GM21515 (cell line): ENCODE measurements around the gene GYPA.
"Not testable (repeated sequence)": the region's sequence is repeated elsewhere in the genome, so short reads cannot be mapped to it uniquely, and the experiment has no call there.

Experiments used
- ATAC-seq: cut with Tn5 transposase; IDR thresholded peaks from one replicate; pipeline ENCODE4 v1.9.1; 2021; ENCODE audit not compliant: unreplicated experiment

The GYPA gene

DNA sequence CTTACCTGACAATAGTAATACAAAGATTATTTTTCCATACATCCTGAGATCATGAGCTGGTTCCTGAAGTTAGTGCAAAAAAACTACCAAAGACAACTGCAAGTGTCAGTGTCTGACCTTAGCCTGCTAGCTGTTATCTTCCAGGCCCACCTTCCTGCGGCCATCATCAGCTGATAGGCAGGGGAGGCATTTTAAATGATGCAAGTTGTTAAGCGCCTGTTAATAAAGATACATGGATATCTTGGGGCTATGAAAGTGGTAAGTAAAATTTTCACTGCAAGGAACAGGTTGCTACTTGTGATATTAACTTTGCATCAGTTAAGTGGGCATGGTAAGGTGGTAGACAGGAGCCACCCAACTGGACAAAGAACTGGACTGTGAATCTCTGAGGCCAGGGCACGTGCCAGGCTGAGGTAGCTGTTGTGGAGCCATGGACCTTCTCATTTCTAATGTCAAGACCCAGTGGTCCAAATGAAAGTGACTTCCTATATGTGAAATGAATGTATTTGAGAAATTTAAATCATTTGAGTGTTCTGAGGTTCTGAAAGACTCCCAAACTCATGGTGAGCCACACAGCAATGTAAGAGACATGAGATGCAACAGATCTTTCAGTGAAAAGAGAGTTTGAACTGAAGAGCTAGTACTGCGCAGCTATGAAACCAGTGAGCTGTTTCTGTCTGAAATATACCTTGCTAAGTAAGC, at the start of gene GYPA:
GYPA (minus strand) TSS at position 125 of the 702 bp plus-strand sequence; CDS start at position 42, 83 bp downstream.
- not testable (repeated sequence) for ATAC-seq

- no peak for ATAC-seq
Measured at GRCh38 chr4:144190009-144190408, 49.5 kb upstream of the GYPA start.

- ATAC-seq, result no peak
Measured at GRCh38 chr4:144189121-144189520, 48.6 kb upstream of the GYPA start.

DNA sequence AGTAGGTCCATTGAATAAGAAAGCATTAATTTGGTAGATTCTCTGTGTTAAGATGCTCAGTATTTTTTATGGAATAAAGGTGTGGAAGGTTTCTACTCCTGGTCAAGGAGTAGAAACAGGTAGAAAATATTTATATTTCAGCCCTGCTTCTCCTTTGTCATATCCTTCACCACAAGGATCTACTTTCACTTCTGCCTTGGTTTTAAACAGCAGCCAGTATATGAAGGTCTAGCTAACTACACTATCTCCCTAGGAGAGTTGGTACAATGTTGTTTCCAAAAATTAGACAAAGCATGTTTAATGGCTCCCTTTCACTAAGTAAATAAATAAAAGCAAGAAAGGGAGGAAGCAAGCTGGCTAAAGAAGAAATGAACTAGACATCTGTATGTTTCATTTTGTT, 44.6 kb upstream of the GYPA start:
- no peak for ATAC-seq

GRCh38 chr4:144183165-144183564, 42.6 kb upstream of the GYPA start:
- ATAC-seq, result no peak

DNA sequence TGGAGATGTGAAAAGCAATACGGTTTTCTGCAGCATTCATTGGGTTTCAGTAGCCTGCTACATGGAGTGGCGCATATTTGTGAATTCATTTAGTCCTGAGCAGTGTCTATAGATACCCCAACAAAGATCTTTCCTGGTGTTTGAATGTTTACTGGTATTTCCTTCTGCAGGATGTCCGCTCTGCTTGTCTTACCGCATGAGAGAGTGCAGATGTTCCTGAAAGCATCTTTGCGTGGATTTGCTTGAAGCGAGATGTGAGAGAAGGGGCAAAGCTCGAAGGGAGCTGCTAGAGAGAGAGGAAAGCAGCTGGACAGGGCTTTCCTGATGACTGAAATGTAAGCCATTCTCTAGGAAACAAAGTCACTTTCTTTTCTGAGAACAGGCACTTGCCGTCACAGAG, 40.9 kb upstream of the GYPA start:
- peak; percentile 45 for ATAC-seq

DNA sequence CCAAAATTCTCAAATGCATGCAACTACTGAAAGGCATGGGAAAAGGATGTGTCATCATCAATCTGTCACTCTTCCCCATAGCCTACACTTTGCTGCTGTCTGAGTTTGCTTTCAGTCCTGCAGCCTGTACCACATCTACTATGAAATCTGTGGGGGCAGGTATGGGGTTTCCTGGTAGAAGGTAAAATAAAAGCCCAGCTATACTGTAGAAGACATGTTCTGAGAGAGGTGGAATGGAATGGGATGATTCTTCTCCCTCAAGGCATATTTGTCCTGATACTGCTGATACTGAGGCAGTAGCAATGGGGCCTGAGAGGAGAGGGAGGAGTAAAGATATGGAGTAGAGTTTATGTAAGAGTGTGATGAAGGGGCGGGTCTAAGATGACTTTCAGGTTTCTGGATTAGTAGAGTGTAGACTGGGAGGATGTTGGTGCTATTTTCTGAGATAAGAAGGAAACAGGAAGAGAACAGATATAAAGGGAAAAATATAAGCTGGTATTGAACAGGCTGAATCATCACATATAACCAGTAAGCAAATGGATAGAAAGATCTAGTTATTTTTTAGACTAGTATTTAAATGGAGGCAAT, 38.7 kb upstream of the GYPA start:
- no peak for ATAC-seq

DNA sequence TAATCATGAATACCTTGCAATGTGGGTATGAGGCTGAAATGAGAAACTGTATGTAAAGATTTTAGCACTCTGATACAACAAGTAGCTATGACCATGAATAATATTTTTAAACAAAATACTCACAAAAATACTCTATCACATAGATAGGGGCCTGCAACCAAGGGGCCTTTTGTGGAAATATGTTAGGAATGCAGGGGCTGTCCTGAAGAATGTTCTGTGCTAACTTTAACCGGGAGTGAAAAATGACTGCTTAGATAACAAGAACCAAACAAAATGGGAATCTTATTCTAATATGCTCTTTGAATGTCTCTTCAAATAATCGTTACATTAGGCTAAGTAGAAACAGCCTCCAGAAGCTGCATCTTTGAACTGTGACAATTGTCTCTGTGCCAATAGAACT, 37.9 kb upstream of the GYPA start:
- no peak for ATAC-seq

GRCh38 chr4:144176476-144176875, 36.0 kb upstream of the GYPA start:
- ATAC-seq, result no peak

GRCh38 chr4:144174401-144175067, 34.0 kb upstream of the GYPA start:
- ATAC-seq, result peak; percentile 68

- ATAC-seq, result no peak
Measured at GRCh38 chr4:144171697-144172096, 31.2 kb upstream of the GYPA start.

GRCh38 chr4:144169211-144169610, 28.7 kb upstream of the GYPA start:
- ATAC-seq, result no peak

- ATAC-seq, result no peak
Measured at GRCh38 chr4:144154044-144154443, 13.5 kb upstream of the GYPA start.

- peak; percentile 86 for ATAC-seq
Measured at GRCh38 chr4:144142690-144143326, 2.3 kb upstream of the GYPA start.

DNA sequence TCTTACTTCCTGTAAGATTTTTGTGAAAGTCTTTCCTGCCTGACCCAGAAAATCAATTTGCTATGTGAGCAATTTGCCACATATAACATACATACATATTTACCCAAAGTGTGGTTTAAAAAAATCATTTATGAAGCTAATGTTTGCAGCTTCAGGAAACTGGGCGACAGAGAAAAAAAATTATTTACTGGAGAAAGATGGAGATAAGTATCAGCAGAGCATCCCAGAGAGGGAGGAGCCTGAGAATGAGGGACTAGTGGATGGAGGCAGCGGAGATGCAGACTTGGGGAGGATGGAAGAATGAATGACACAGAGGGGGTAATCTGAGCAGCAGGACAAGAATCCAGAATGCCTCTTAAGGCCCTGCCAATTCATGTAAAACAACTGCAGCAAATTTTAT, 975 bp upstream of the GYPA start:
- no peak for ATAC-seq

DNA sequence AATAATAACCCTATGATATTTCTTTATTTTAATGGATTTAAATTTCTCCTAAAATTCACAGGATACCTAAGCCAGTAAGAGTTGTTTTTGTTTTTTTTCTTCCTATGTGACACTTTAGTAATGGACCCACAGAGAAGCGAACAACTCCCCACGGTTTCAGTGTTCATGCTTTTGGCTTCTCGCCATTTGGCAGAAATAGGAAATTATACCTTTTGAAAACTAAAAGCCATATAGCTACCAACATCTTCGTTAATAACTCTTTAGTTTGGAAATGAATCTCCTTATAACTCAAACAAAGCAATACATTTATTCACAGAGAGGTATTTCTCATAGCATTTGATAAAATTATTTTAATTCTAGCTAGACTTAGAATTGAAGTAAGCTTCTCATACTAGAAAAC, 527 bp downstream of the GYPA start:
- ATAC-seq, result not testable (repeated sequence)

GRCh38 chr4:144139547-144139946, 971 bp downstream of the GYPA start:
- ATAC-seq, result not testable (repeated sequence)

DNA sequence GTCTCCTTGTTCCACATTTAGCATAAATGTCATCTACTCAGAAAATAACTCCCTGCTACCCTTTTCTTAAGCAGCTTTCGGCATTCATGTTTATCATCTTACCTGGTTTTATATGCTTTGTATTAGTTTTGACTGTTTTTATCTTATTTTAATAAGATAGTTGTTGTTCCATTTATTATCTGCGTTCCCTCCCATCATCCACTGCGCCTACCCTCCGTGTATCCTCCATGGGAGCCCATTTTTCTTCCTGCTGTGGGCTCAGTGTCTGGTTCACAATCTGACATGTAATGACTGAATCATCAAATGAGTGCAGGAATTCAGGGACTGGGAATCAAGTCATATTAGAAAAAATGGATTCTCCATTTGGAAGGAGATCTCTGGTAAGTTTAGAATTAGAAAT, 2.3 kb downstream of the GYPA start:
- ATAC-seq, result not testable (repeated sequence)

DNA sequence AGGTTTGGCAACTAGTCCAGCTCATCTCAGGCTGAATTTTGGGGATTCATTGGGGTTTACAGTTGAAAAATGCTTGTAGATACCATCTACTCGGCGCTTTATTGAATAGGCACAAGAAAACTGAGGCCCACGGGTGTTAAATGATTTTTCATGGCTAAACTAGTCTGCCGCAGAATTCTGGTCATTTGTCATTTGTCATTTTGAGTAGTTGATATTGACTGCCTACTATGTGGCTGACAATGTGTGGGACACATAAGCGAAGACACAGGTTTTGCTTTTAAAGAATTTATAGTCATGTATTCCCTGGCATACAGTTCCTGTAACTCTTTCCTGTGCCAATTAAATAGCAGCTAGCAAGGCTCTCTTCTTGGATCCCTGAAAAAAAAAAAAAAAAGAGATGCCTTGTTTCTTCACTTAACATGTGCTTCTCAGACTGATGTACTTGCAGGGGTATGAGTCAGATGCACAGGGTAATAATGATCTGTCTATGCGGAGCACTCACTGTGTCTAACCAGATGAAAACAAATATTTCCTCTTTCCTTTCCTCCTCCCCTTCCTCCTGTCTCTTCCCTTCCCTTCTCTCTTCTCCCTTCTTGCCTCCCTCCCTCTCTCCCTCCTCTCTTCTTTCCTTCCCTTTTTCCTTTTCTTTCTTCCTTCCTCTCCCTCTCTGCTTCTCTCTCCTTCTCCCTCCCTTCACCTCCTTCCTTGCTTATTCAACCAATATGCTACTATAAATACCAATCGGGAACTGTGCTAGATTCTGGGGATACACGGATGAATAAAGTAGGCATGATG, 3.2 kb downstream of the GYPA start:
- not testable (repeated sequence) for ATAC-seq

DNA sequence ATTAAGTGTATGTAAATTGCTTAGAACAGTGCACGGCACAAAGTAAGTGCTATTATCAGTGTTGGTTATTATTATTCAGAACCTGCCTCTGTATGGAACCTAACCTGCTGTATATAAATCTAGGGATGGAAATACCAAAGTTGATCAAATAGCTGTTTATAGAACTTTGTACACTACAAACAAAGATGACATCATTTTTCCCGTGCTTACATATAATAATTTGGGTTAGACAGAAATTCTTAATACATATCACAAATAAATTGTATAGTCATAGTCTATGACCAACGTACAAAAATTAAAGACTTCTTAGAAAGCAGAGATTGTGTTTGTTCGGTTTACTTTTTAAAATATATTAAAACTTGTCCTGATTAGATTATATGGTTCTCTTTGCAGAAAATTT, 4.3 kb downstream of the GYPA start:
- ATAC-seq, result not testable (repeated sequence)

GRCh38 chr4:144130167-144130566, 10.4 kb downstream of the GYPA start:
- not testable (repeated sequence) for ATAC-seq
